ENCODE data around the gene PITRM1. TPM values are rescaled to one million over a fixed set of nuclear protein-coding genes. Genes with fewer than 3 reads are reported as not detected.

PITRM1 gene, protein sequence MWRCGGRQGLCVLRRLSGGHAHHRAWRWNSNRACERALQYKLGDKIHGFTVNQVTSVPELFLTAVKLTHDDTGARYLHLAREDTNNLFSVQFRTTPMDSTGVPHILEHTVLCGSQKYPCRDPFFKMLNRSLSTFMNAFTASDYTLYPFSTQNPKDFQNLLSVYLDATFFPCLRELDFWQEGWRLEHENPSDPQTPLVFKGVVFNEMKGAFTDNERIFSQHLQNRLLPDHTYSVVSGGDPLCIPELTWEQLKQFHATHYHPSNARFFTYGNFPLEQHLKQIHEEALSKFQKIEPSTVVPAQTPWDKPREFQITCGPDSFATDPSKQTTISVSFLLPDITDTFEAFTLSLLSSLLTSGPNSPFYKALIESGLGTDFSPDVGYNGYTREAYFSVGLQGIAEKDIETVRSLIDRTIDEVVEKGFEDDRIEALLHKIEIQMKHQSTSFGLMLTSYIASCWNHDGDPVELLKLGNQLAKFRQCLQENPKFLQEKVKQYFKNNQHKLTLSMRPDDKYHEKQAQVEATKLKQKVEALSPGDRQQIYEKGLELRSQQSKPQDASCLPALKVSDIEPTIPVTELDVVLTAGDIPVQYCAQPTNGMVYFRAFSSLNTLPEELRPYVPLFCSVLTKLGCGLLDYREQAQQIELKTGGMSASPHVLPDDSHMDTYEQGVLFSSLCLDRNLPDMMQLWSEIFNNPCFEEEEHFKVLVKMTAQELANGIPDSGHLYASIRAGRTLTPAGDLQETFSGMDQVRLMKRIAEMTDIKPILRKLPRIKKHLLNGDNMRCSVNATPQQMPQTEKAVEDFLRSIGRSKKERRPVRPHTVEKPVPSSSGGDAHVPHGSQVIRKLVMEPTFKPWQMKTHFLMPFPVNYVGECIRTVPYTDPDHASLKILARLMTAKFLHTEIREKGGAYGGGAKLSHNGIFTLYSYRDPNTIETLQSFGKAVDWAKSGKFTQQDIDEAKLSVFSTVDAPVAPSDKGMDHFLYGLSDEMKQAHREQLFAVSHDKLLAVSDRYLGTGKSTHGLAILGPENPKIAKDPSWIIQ
- total RNA-seq = 69.5 TPM

DNA sequence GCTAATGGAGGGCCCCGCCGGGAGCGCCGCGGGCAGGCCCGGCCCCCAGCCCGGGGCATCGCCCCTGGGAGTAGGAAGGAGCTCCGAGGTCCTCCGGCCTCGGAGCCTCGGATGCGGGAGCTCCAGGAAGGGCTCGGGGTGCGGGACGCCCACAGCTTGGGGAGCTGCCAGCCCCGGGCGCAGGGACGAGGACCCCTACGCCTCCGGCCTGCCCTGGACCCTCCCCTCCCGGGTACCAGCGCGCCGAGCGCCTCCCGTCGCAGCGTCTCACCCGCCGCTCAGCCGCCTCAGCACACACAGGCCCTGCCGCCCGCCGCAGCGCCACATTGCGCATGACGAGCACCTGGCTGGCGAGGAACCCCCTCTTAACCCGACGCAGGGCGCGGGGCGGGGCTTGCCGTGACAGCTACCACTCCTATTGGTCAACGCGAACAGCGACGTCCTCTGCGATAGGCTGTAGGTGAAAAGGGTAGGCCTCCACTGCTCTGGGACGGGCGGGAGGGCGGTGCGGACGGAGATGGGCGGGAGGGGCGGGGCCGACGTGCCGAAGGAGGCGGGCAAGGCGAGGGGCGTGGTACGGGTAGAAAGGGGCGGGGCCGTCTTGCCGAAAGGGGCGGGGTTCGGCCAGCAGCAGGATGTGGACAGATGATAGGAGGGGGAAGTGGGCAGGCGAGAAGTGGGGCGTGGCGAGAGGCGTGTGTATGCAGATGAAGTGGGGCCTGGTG, at the start of gene PITRM1:
Gene PITRM1 (minus strand): TSS at position 337 of the 725 bp plus-strand sequence. CDS start 10 bp downstream, at position 327.

Other genes with a start within 250 kb of the PITRM1 start
- 44.7 TPM for gene PFKP, start 105.2 kb downstream of the PITRM1 start, total RNA-seq